Neural progenitor cell (in vitro differentiated cells): ENCODE measurements around the gene CMTM8. TPM values are rescaled to one million over a fixed set of nuclear protein-coding genes. Genes with fewer than 3 reads are reported as not detected.
"Not testable (repeated sequence)": the region's sequence is repeated elsewhere in the genome, so short reads cannot be mapped to it uniquely, and the experiment has no call there.

Experiments used
- DNase-seq: peaks from one replicate; pipeline ENCODE4 v3.0.0-alpha.2; 2016; ENCODE audit warnings: low spot score
- H2AFZ ChIP-seq: fragments of 200-600 bp; sonication (generic); replicated peaks from 2 replicates; pipeline ENCODE4 v1.6.1; 2016; ENCODE audit warnings: antibody characterized with exemption
- H3F3A ChIP-seq: fragments of 200-600 bp; sonication (generic); 2 replicates; pipeline ENCODE4 v1.6.1; 2016; ENCODE audit warnings: antibody characterized with exemption, low read depth
- H3K27ac ChIP-seq: fragments of 200-600 bp; sonication (generic); 2 replicates; pipeline ENCODE4 v1.5.1; 2016; ENCODE audit warnings: mild to moderate bottlenecking
- H3K27me3 ChIP-seq: fragments of 200-600 bp; sonication (generic); 2 replicates; pipeline ENCODE4 v1.6.1; 2016; ENCODE audit warnings: mild to moderate bottlenecking, moderate library complexity
- H3K36me3 ChIP-seq: fragments of 200-600 bp; sonication (generic); 2 replicates; pipeline ENCODE4 v1.5.1; 2016
- H3K4me1 ChIP-seq: fragments of 200-600 bp; sonication (generic); 2 replicates; pipeline ENCODE4 v1.6.1; 2016; ENCODE audit warnings: mixed run types
- H3K4me2 ChIP-seq: fragments of 200-600 bp; sonication (generic); 2 replicates; pipeline ENCODE4 v1.6.1; 2016
- H3K4me3 ChIP-seq: fragments of 200-600 bp; sonication (generic); 2 replicates; pipeline ENCODE4 v1.5.1; 2016
- H3K79me2 ChIP-seq: fragments of 200-600 bp; sonication (generic); 2 replicates; pipeline ENCODE4 v1.6.1; 2016; ENCODE audit warnings: low read depth
- H3K9ac ChIP-seq: fragments of 200-600 bp; sonication (generic); 2 replicates; pipeline ENCODE4 v1.6.1; 2016
- H3K9me3 ChIP-seq: fragments of 200-600 bp; sonication (generic); 2 replicates; pipeline ENCODE4 v1.5.1; 2016; ENCODE audit warnings: low read depth
- H4K20me1 ChIP-seq: fragments of 200-600 bp; sonication (generic); 2 replicates; pipeline ENCODE4 v1.6.1; 2016; ENCODE audit warnings: low read depth
- H3K27ac Mint-ChIP-seq: 3 replicates; pipeline ENCODE4 v1.8.0; 2021; ENCODE audit warnings: mixed read lengths
- H3K27me3 Mint-ChIP-seq: 2 replicates; pipeline ENCODE4 v1.8.0; 2022; ENCODE audit warnings: low read depth, mild to moderate bottlenecking, inconsistent platforms, moderate library complexity, mixed read lengths; ENCODE audit not compliant: insufficient read depth
- H3K36me3 Mint-ChIP-seq: 3 replicates; pipeline ENCODE4 v1.8.0; 2021; ENCODE audit warnings: mixed read lengths
- H3K4me1 Mint-ChIP-seq: 3 replicates; pipeline ENCODE4 v1.8.0; 2021; ENCODE audit warnings: mixed read lengths
- H3K4me3 Mint-ChIP-seq: 3 replicates; pipeline ENCODE4 v1.8.0; 2021; ENCODE audit warnings: mild to moderate bottlenecking, moderate library complexity, mixed read lengths
- H3K9me3 Mint-ChIP-seq: 3 replicates; pipeline ENCODE4 v1.8.0; 2020; ENCODE audit warnings: mixed read lengths
- EZH2 ChIP-seq: fragments of 200-600 bp; sonication (generic); IDR thresholded peaks from 2 replicates; pipeline ENCODE4 v1.6.1; 2017; ENCODE audit warnings: antibody characterized with exemption, mild to moderate bottlenecking, moderate library complexity
- EZH2phosphoT487 ChIP-seq: fragments of 200-600 bp; sonication (generic); IDR thresholded peaks from 2 replicates; pipeline ENCODE4 v1.6.1; 2017; ENCODE audit warnings: antibody characterized with exemption
- total RNA-seq: library from RNA; depleted of rRNA; stranded (reverse); fragments of >200 nt; gene quantifications from 2 replicates; pipeline ENCODE4 v1.2.3, GENCODE V29; 2015; ENCODE audit warnings: low replicate concordance
- TF ChIP-seq, protein P1 (sequence below): fragments of 200-600 bp; sonication (generic); IDR thresholded peaks from 2 replicates; pipeline ENCODE4 v1.5.1; 2017; ENCODE audit warnings: antibody characterized with exemption, mild to moderate bottlenecking

The CMTM8 gene, protein sequence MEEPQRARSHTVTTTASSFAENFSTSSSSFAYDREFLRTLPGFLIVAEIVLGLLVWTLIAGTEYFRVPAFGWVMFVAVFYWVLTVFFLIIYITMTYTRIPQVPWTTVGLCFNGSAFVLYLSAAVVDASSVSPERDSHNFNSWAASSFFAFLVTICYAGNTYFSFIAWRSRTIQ
- 2.1 and 8.1 TPM in 2 replicates for total RNA-seq

DNA sequence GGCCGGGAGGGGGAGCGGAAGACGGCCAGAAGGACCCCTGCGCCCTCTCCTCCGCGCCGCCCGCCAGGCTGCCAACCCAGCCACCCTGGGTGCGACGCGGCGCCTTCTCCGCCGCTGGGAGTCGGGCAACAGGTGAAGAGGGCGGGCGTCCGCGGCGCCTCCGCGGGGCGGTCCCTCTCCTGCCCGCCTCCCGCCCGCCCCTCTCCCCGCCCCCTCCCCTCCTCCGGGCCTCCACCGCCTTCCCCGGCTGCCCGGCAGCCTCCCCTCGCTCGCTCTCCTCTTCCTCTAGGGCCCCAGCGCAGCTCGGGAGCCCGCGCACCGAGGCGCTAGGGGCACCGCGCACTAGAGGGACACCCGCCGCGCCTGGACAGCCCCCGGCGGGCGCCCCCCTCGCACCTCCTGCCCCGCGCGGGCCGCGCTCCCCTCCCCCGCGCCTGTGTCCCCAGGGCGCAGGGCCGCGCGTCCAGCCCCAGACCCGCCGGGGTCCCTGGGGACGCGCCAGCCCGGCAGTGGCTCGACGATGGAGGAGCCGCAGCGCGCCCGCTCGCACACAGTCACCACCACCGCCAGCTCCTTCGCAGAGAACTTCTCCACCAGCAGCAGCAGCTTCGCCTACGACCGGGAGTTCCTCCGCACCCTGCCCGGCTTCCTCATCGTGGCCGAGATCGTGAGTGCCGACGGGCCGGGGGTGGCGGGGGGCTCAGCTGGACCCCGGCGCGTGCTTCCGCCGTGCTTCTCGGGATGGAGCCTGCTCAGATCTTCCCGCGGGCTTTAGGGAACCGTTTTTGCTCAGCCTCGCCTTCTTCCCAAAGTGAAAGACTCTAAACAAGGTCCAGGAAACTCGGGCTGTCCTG, at the start of gene CMTM8:
Gene CMTM8, plus strand, starts transcription at position 228 of the 854 bp plus-strand sequence. Its CDS starts 293 bp downstream, at position 521.
- Histone ChIP-seq H3K4me3 (peak within 1 kb of the TSS; percentile 95), H3K4me2 (peak within 1 kb of the TSS; percentile 82), H3K79me2 (no peaks in the 10 kb centered on the region), H3K36me3 (no peaks in the 10 kb centered on the region), H3K9ac (no peak within 1 kb of the TSS), H3K4me1 (peaks cover 6% of the 10 kb centered on the region), H3K27me3 (peaks cover 40% of the 10 kb centered on the region), H2AFZ (peak within 1 kb of the TSS; percentile 100), H3K9me3 (no peaks in the 10 kb centered on the region), H3F3A (peaks cover 12% of the 10 kb centered on the region), H3K27ac (no peak within 1 kb of the TSS), H4K20me1 (peaks cover 6% of the 10 kb centered on the region)
- peaks cover 28% of the 10 kb centered on the region for H3K27me3 Mint-ChIP-seq
- peak within 1 kb of the TSS; percentile 55 for H3K27ac Mint-ChIP-seq
- TF ChIP-seq EZH2phosphoT487 (no peak), EZH2 (no peak)
- TF ChIP-seq, protein P1, sequence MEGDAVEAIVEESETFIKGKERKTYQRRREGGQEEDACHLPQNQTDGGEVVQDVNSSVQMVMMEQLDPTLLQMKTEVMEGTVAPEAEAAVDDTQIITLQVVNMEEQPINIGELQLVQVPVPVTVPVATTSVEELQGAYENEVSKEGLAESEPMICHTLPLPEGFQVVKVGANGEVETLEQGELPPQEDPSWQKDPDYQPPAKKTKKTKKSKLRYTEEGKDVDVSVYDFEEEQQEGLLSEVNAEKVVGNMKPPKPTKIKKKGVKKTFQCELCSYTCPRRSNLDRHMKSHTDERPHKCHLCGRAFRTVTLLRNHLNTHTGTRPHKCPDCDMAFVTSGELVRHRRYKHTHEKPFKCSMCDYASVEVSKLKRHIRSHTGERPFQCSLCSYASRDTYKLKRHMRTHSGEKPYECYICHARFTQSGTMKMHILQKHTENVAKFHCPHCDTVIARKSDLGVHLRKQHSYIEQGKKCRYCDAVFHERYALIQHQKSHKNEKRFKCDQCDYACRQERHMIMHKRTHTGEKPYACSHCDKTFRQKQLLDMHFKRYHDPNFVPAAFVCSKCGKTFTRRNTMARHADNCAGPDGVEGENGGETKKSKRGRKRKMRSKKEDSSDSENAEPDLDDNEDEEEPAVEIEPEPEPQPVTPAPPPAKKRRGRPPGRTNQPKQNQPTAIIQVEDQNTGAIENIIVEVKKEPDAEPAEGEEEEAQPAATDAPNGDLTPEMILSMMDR = no peak
- peak; percentile 88 for DNase-seq
- H3K4me3 Mint-ChIP-seq = peak within 1 kb of the TSS; percentile 91
- H3K9me3 Mint-ChIP-seq = peaks cover 4% of the 10 kb centered on the region
- no peaks in the 10 kb centered on the region for H3K36me3 Mint-ChIP-seq
- peaks cover 14% of the 10 kb centered on the region for H3K4me1 Mint-ChIP-seq

DNA sequence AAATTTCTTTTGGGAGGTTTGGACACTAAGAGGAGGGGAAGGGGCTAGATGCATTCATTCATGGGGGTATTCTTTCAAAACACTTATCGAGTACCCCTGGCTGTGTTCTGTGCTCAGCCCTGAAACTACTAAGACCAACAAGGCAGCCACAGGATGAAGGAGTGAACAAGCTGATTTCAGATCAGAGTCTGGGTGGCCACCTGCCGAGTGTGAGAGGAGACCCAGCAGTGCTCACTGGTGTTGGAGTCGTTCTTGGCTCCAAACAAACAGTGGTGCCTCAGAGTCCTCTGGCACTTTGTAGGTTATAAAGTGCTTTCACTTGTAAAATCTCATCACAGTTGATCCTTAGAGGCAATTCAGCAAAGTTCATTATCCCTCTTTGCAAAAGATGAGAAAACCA, 48.8 kb upstream of the CMTM8 start:
- Histone ChIP-seq H3K79me2 (no peaks in the 10 kb centered on the region), H3K36me3 (no peaks in the 10 kb centered on the region), H3K4me2 (no peak overlapping the region), H2AFZ (peak overlapping the region; percentile 15), H3K9ac (no peak overlapping the region), H3K4me1 (peaks cover 3% of the 10 kb centered on the region), H3F3A (no peaks in the 10 kb centered on the region), H3K27me3 (no peaks in the 10 kb centered on the region), H3K4me3 (no peak overlapping the region), H3K9me3 (no peaks in the 10 kb centered on the region), H4K20me1 (no peaks in the 10 kb centered on the region), H3K27ac (no peak overlapping the region)
- H3K9me3 Mint-ChIP-seq = no peaks in the 10 kb centered on the region
- H3K27ac Mint-ChIP-seq = no peak overlapping the region
- H3K4me3 Mint-ChIP-seq = no peak overlapping the region
- DNase-seq = no peak
- H3K36me3 Mint-ChIP-seq = no peaks in the 10 kb centered on the region
- TF ChIP-seq EZH2phosphoT487 = no peak
- TF ChIP-seq EZH2 = no peak
- TF ChIP-seq, protein P1 = no peak
- H3K4me1 Mint-ChIP-seq = peaks cover 5% of the 10 kb centered on the region
- peaks cover 3% of the 10 kb centered on the region for H3K27me3 Mint-ChIP-seq

DNA sequence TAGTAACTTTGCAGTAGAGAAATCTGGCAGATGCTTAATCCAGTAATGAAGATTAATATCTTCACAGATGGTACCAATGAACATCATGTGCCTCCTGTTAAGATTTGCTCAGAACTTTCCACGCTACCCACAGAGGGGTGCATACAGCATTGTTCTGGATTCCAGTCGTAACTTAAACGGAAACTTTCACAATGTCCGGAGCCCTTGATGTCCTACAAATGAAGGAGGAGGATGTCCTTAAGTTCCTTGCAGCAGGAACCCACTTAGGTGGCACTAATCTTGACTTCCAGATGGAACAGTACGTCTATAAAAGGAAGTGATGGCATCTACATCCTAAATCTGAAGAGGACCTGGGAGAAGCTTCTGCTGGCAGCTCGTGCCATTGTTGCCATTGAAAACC, 47.9 kb upstream of the CMTM8 start:
- not testable (repeated sequence) for H3K9me3 ChIP-seq, H3K4me1 ChIP-seq, DNase-seq, H4K20me1 ChIP-seq, H3K4me1 Mint-ChIP-seq, H3K9me3 Mint-ChIP-seq, H3K4me3 Mint-ChIP-seq, H3K36me3 Mint-ChIP-seq, H3K9ac ChIP-seq, H2AFZ ChIP-seq, H3K27ac Mint-ChIP-seq, H3K27me3 Mint-ChIP-seq, H3K27me3 ChIP-seq, H3K4me2 ChIP-seq, H3K4me3 ChIP-seq, H3K36me3 ChIP-seq, H3K27ac ChIP-seq, H3F3A ChIP-seq, H3K79me2 ChIP-seq

DNA sequence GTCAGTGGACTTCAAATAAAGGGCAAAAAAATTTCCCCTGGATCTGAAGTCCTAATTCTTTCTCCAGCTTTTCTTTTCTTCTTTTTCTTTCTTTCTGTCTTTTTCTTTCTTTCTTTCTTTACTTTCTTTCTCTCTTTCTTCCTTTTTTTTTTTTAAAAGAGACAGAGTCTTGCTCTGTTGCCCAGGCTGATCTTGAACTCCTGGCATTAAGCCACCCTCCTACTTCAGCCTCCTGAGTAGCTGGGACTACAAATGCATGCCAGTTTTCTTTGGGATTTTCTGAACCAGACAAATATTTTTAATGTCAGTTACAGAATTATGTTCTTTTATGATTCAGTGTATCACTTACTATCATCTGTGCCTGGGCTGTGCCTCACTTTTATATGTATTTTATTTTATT, 45.4 kb upstream of the CMTM8 start:
- DNase-seq = no peak
- Histone ChIP-seq H3F3A (no peaks in the 10 kb centered on the region), H3K27ac (no peak overlapping the region), H4K20me1 (no peaks in the 10 kb centered on the region), H3K4me3 (no peak overlapping the region), H3K79me2 (no peaks in the 10 kb centered on the region), H3K36me3 (no peaks in the 10 kb centered on the region), H2AFZ (no peak overlapping the region), H3K4me1 (peaks cover 3% of the 10 kb centered on the region), H3K9me3 (no peaks in the 10 kb centered on the region), H3K27me3 (no peaks in the 10 kb centered on the region), H3K4me2 (no peak overlapping the region), H3K9ac (no peak overlapping the region)
- Mint-ChIP-seq H3K27ac (no peak overlapping the region), H3K36me3 (no peaks in the 10 kb centered on the region), H3K9me3 (no peaks in the 10 kb centered on the region), H3K27me3 (peaks cover 7% of the 10 kb centered on the region), H3K4me3 (no peak overlapping the region), H3K4me1 (no peaks in the 10 kb centered on the region)
- TF ChIP-seq, protein P1 = no peak
- TF ChIP-seq EZH2phosphoT487 (no peak), EZH2 (no peak)
